ENCODE measurements around the gene THRAP3. TPM values are rescaled to one million over a fixed set of nuclear protein-coding genes. Genes with fewer than 3 reads are reported as not detected.
A peak's percentile ranks its signal among the peaks of the same experiment; 100 is the strongest.

Gene THRAP3
- total and polyA plus RNA-seq, 9 of the 15 experiments (the other 6 are each of a cell fraction or from before 2014, with no cell fraction given), result 66.2 to 135 (median 113) TPM

DNA sequence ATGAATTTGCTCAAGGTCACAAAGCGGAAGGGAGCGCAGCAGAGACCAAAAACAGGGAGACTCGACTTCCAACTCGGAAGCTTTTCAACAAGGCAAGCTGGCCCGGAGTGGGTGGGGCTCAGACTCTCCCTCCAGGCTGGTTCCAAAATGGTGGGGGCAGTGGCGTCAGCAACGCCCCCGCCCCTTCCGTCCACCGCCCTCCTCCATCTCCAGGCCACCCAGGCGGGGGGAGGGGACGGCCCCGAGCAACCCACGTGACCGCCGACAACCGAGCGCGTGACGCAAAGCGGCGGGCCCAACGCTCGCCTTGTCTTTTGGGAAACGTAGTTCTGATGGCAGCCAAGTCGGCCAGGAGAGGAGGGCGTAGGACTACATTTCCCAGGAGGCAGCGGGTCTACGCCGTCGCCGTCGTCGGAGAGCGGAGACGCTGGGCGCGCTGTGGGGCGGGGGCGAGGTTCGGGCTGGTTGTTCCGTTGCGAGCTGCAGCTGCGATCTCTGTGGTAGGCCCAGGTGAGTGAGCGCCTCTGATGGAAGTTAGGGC, at the start of gene THRAP3 (continued):
- TF ChIP-seq ZKSCAN8 (CRISPR knock-in tag; IDR thresholded peaks at IDR 0.05) (no peak; the same call in 1 of the 2 replicates), TAF15 (IDR thresholded peaks at IDR 0.05; ENCODE audit: low read depth, low read length) (no peak), DEAF1 (CRISPR knock-in tag; IDR thresholded peaks at IDR 0.05) (no peak), MIER1 (IDR thresholded peaks at IDR 0.05; ENCODE audit: low read depth) (no peak), RNF219 (CRISPR knock-in tag; IDR thresholded peaks at IDR 0.05) (no peak), FOXJ3 (CRISPR knock-in tag; IDR thresholded peaks at IDR 0.05) (no peak), DMBX1 (CRISPR knock-in tag; IDR thresholded peaks at IDR 0.05; ENCODE audit: borderline replicate concordance) (0 out of 2 replicates have a peak, but pooled peaks have one; percentile 15), ZNF146 (CRISPR knock-in tag; IDR thresholded peaks at IDR 0.05; ENCODE audit: unreplicated experiment) (no peak), KLF1 (tag; IDR thresholded peaks at IDR 0.05) (peak; percentile 58), ZNF347 (CRISPR knock-in tag; IDR thresholded peaks at IDR 0.05; ENCODE audit: low read depth) (no peak), GABPB2 (CRISPR knock-in tag; conservative IDR thresholded peaks at IDR 0.05) (no peak), ZNF707 (CRISPR knock-in tag; conservative IDR thresholded peaks at IDR 0.05) (no peak), TOE1 (IDR thresholded peaks at IDR 0.05; ENCODE audit: borderline replicate concordance) (peak; percentile 99), TOE1 (CRISPR knock-in tag; IDR thresholded peaks at IDR 0.05; ENCODE audit: borderline replicate concordance, low read depth) (no peak; the same call in 1 of the 2 replicates), FOSL1 (tag; conservative IDR thresholded peaks at IDR 0.05) (peak; percentile 41), ZNF764 (CRISPR knock-in tag; IDR thresholded peaks at IDR 0.05; ENCODE audit: low read depth) (no peak), CHD2 (IDR thresholded peaks at IDR 0.05; ENCODE audit: low read depth, low read length) (peak; percentile 82), ZNF12 (CRISPR knock-in tag; IDR thresholded peaks at IDR 0.05) (no peak), L3MBTL2 (IDR thresholded peaks at IDR 0.05) (peak; percentile 79), ATF4 (CRISPR knock-in tag; IDR thresholded peaks at IDR 0.05) (no peak; the same call in 1 of the 2 replicates), SIN3B (IDR thresholded peaks at IDR 0.05; ENCODE audit: low read depth) (no peak), ZNF354B (CRISPR knock-in tag; IDR thresholded peaks at IDR 0.05) (no peak), ESRRA (IDR thresholded peaks at IDR 0.05; ENCODE audit: borderline replicate concordance, low read depth) (peak; percentile 96)
- TF ChIP-seq, protein P1, sequence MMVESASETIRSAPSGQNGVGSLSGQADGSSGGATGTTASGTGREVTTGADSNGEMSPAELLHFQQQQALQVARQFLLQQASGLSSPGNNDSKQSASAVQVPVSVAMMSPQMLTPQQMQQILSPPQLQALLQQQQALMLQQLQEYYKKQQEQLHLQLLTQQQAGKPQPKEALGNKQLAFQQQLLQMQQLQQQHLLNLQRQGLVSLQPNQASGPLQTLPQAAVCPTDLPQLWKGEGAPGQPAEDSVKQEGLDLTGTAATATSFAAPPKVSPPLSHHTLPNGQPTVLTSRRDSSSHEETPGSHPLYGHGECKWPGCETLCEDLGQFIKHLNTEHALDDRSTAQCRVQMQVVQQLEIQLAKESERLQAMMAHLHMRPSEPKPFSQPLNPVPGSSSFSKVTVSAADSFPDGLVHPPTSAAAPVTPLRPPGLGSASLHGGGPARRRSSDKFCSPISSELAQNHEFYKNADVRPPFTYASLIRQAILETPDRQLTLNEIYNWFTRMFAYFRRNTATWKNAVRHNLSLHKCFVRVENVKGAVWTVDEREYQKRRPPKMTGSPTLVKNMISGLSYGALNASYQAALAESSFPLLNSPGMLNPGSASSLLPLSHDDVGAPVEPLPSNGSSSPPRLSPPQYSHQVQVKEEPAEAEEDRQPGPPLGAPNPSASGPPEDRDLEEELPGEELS (CRISPR knock-in tag; IDR thresholded peaks at IDR 0.05; ENCODE audit: borderline replicate concordance), result no peak

All from K562 (cell line).